Liver (tissue), 3 donors: ENCODE results near the gene CABYR.

ENCODE experiments used
- EGR1 ChIP-seq, 2 donors: IDR thresholded peaks; 2 replicates each; pipeline ENCODE4 v1.6.1; 2016 to 2018; ENCODE audit warnings: antibody characterized with exemption in 2 of 2, low read depth in 2 of 2
- HNF4A ChIP-seq, 2 donors: conservative IDR thresholded peaks; 2 replicates each; pipeline ENCODE4 v1.6.1; 2016; ENCODE audit warnings: antibody characterized with exemption in 2 of 2, mild to moderate bottlenecking in 2 of 2
- NR2F2 ChIP-seq: IDR thresholded peaks from 2 replicates; pipeline ENCODE4 v1.6.1; 2016; ENCODE audit warnings: antibody characterized with exemption
- YY1 ChIP-seq: IDR thresholded peaks from 2 replicates; pipeline ENCODE4 v1.6.1; 2016; ENCODE audit warnings: antibody characterized with exemption, mild to moderate bottlenecking
- TF ChIP-seq, protein P1 (sequence below): IDR thresholded peaks from 2 replicates; pipeline ENCODE4 v1.6.1; 2016; ENCODE audit warnings: antibody characterized with exemption
- TF ChIP-seq, protein P2 (sequence below): fragments of 150-350 bp; IDR thresholded peaks from 2 replicates; pipeline ENCODE4 v1.5.1; 2017; ENCODE audit warnings: improper control_type of control experiment, low read depth, low read length; ENCODE audit not compliant: missing input control
- TF ChIP-seq, protein P3 (sequence below): IDR thresholded peaks from 2 replicates; pipeline ENCODE4 v1.6.1; 2016; ENCODE audit warnings: antibody characterized with exemption
- TF ChIP-seq, protein P4 (sequence below): IDR thresholded peaks from 2 replicates; pipeline ENCODE4 v1.6.1; 2016; ENCODE audit warnings: antibody characterized with exemption
- donor health status: healthy.
- donor health status: healthy.

DNA sequence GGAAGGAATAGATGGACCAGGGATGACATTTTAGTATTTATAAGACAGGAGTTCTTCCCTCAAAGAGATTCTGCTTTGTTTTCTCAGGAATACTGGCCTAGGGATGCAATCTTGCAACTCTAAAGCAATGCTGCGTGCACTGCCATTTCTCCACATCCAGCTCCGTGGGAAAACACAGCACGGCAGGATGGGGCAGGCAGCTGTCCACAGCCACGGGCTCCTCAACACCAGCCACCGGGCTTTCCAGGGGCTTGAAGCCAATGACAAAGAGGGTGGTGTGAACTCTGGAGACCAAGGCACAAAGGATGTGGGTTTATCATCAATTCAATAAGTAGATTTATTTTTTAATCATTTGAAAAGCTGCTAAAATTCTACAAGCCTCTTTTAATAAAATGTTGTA is 49.3 kb downstream of the CABYR start:
- TF ChIP-seq, protein P1, sequence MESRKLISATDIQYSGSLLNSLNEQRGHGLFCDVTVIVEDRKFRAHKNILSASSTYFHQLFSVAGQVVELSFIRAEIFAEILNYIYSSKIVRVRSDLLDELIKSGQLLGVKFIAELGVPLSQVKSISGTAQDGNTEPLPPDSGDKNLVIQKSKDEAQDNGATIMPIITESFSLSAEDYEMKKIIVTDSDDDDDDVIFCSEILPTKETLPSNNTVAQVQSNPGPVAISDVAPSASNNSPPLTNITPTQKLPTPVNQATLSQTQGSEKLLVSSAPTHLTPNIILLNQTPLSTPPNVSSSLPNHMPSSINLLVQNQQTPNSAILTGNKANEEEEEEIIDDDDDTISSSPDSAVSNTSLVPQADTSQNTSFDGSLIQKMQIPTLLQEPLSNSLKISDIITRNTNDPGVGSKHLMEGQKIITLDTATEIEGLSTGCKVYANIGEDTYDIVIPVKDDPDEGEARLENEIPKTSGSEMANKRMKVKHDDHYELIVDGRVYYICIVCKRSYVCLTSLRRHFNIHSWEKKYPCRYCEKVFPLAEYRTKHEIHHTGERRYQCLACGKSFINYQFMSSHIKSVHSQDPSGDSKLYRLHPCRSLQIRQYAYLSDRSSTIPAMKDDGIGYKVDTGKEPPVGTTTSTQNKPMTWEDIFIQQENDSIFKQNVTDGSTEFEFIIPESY = no peak
- TF ChIP-seq, protein P2, sequence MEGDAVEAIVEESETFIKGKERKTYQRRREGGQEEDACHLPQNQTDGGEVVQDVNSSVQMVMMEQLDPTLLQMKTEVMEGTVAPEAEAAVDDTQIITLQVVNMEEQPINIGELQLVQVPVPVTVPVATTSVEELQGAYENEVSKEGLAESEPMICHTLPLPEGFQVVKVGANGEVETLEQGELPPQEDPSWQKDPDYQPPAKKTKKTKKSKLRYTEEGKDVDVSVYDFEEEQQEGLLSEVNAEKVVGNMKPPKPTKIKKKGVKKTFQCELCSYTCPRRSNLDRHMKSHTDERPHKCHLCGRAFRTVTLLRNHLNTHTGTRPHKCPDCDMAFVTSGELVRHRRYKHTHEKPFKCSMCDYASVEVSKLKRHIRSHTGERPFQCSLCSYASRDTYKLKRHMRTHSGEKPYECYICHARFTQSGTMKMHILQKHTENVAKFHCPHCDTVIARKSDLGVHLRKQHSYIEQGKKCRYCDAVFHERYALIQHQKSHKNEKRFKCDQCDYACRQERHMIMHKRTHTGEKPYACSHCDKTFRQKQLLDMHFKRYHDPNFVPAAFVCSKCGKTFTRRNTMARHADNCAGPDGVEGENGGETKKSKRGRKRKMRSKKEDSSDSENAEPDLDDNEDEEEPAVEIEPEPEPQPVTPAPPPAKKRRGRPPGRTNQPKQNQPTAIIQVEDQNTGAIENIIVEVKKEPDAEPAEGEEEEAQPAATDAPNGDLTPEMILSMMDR = no peak
- TF ChIP-seq NR2F2 (no peak), YY1 (no peak), EGR1 (IDR thresholded peaks at IDR 0.05; ENCODE audit: low read depth in 2 of 2) (no peak), HNF4A (conservative IDR thresholded peaks at IDR 0.05) (no peak)
- TF ChIP-seq, protein P3, sequence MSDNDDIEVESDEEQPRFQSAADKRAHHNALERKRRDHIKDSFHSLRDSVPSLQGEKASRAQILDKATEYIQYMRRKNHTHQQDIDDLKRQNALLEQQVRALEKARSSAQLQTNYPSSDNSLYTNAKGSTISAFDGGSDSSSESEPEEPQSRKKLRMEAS = no peak
- TF ChIP-seq, protein P4, sequence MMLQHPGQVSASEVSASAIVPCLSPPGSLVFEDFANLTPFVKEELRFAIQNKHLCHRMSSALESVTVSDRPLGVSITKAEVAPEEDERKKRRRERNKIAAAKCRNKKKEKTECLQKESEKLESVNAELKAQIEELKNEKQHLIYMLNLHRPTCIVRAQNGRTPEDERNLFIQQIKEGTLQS = no peak
